GM12878 (cell line): Measurements from ENCODE around the gene PAX5. TPM values are rescaled to one million over a fixed set of nuclear protein-coding genes. Genes with fewer than 3 reads are reported as not detected.

Experiments used
- ASH2L ChIP-seq: fragments of 300-600, 200-600 bp; sonication (generic); IDR thresholded peaks from 2 replicates; pipeline ENCODE4 v1.6.1; 2017; ENCODE audit warnings: low read depth, mild to moderate bottlenecking, borderline replicate concordance
- BHLHE40 ChIP-seq, 2 experiments: fragments of 450-650 bp in 1 of 2; IDR thresholded peaks; 2 replicates each; pipeline ENCODE4 v1.6.1; 2011 to 2017; ENCODE audit warnings: low read depth in 2 of 2, borderline replicate concordance in 1 of 2, improper control_type of control experiment in 1 of 2, low read length in 1 of 2, mild to moderate bottlenecking in 1 of 2
- BMI1 ChIP-seq: fragments of 450-650 bp; IDR thresholded peaks from 2 replicates; pipeline ENCODE4 v1.6.1; 2016; ENCODE audit warnings: mild to moderate bottlenecking, moderate library complexity, borderline replicate concordance
- CHD4 ChIP-seq: fragments of 200-600 bp; sonication (generic); IDR thresholded peaks from 2 replicates; pipeline ENCODE4 v1.6.1; 2016; ENCODE audit warnings: mild to moderate bottlenecking
- CREM ChIP-seq: IDR thresholded peaks from 2 replicates; pipeline ENCODE4 v1.6.1; 2014; ENCODE audit warnings: antibody characterized with exemption, low read depth
- EED ChIP-seq: sonication (generic); IDR thresholded peaks from 2 replicates; pipeline ENCODE4 v1.6.1; 2016; ENCODE audit warnings: antibody characterized with exemption, low read depth
- FOS ChIP-seq: IDR thresholded peaks from 3 replicates; pipeline ENCODE4 v1.6.1; 2011; ENCODE audit warnings: borderline replicate concordance; ENCODE audit not compliant: insufficient read length; ENCODE audit errors: extremely low read depth
- FOXM1 ChIP-seq: IDR thresholded peaks from 2 replicates; pipeline ENCODE4 v1.6.1; 2012; ENCODE audit warnings: low read depth, mild to moderate bottlenecking, inconsistent platforms, low read length, moderate library complexity
- GATAD2B ChIP-seq: fragments of 450-650 bp; conservative IDR thresholded peaks from 2 replicates; pipeline ENCODE4 v1.6.1; 2017; ENCODE audit warnings: low read depth, mild to moderate bottlenecking, moderate library complexity
- KLF5 ChIP-seq: fragments of 450-650 bp; IDR thresholded peaks from 2 replicates; pipeline ENCODE4 v1.6.1; 2014; ENCODE audit warnings: mild to moderate bottlenecking; ENCODE audit not compliant: partially characterized antibody
- MEF2B ChIP-seq: fragments of 450-650 bp; IDR thresholded peaks from 2 replicates; pipeline ENCODE4 v1.6.1; 2018; ENCODE audit warnings: mild to moderate bottlenecking, moderate library complexity; ENCODE audit not compliant: partially characterized antibody, poor library complexity, severe bottlenecking
- MLLT1 ChIP-seq: fragments of 450-650 bp; IDR thresholded peaks from 2 replicates; pipeline ENCODE4 v1.6.1; 2016; ENCODE audit warnings: mild to moderate bottlenecking
- NRF1 ChIP-seq: conservative IDR thresholded peaks from 2 replicates; pipeline ENCODE4 v1.6.1; 2011; ENCODE audit warnings: mild to moderate bottlenecking, low read depth, low read length, improper control_type of control experiment
- PKNOX1 ChIP-seq: fragments of 450-650 bp; IDR thresholded peaks from 2 replicates; pipeline ENCODE4 v1.6.1; 2016; ENCODE audit warnings: mild to moderate bottlenecking
- PML ChIP-seq: IDR thresholded peaks from 2 replicates; pipeline ENCODE4 v1.6.1; 2012; ENCODE audit warnings: low read length, inconsistent platforms
- POLR2AphosphoS2 ChIP-seq: IDR thresholded peaks from 2 replicates; pipeline ENCODE4 v1.6.1; 2011; ENCODE audit warnings: low read depth, mild to moderate bottlenecking, low read length, improper control_type of control experiment, moderate library complexity
- POLR2AphosphoS5 ChIP-seq: IDR thresholded peaks from 2 replicates; pipeline ENCODE4 v1.6.1; 2011; ENCODE audit warnings: mild to moderate bottlenecking, low read length, inconsistent platforms
- RAD51 ChIP-seq: fragments of 450-650 bp; IDR thresholded peaks from 2 replicates; pipeline ENCODE4 v1.6.1; 2016; ENCODE audit warnings: moderate library complexity, mild to moderate bottlenecking, inconsistent platforms
- RBBP5 ChIP-seq: fragments of 200-600 bp; sonication (generic); conservative IDR thresholded peaks from 2 replicates; pipeline ENCODE4 v1.6.1; 2016
- RFX5 ChIP-seq: IDR thresholded peaks from 2 replicates; pipeline ENCODE4 v1.6.1; 2011; ENCODE audit warnings: low read depth, low read length, improper control_type of control experiment
- SIN3A ChIP-seq: IDR thresholded peaks from 2 replicates; pipeline ENCODE4 v1.6.1; 2012; ENCODE audit warnings: low read depth, low read length, improper control_type of control experiment
- SPI1 ChIP-seq: IDR thresholded peaks from 2 replicates; pipeline ENCODE4 v1.6.1; 2011; ENCODE audit warnings: low read depth, mild to moderate bottlenecking, low read length, moderate library complexity, borderline replicate concordance; ENCODE audit not compliant: insufficient read depth
- SUZ12 ChIP-seq: fragments of 200-600 bp; sonication (generic); IDR thresholded peaks from one replicate; pipeline ENCODE4 v1.6.1; 2018; ENCODE audit warnings: antibody characterized with exemption, mild to moderate bottlenecking; ENCODE audit not compliant: unreplicated experiment
- TCF12 ChIP-seq: IDR thresholded peaks from 2 replicates; pipeline ENCODE4 v1.6.1; 2011; ENCODE audit warnings: low read depth, mild to moderate bottlenecking, low read length
- USF2 ChIP-seq: IDR thresholded peaks from 2 replicates; pipeline ENCODE4 v1.6.1; 2011; ENCODE audit warnings: low read depth, low read length, improper control_type of control experiment, borderline replicate concordance
- ZNF274 ChIP-seq: IDR thresholded peaks from one replicate; pipeline ENCODE4 v1.8.0; 2011; ENCODE audit not compliant: insufficient read length, insufficient read depth
- polyA plus RNA-seq, 11 experiments: library from polyadenylated mRNA; depleted of rRNA in 4 of 11; unstranded in 6 of 11; stranded (reverse) in 5 of 11; fragments of >200 nt; fragmentation: Nextera tagmentation in 4 of 11; fragmentation: Illumina TruSeq in 1 of 11; extraction: Ambion mirVana in 4 of 11; extraction: Trizol in 1 of 11; gene quantifications; 1 replicate in 1 of 11; 2 replicates in 10 of 11; pipeline versions ENCODE4 v1.2.1 to v1.2.3, GENCODE V29; 2011 to 2016; ENCODE audit warnings: inconsistent platforms in 2 of 11, missing spikeins in 2 of 11, low read depth in 1 of 11
- total RNA-seq, 4 experiments: library from RNA; depleted of rRNA in 3 of 4; stranded (reverse); fragments of >200 nt in 3 of 4; fragmentation: Illumina TruSeq in 1 of 4; extraction: Trizol in 1 of 4; gene quantifications; 2 replicates each; pipeline versions ENCODE4 v1.2.1 to v1.2.3, GENCODE V29; 2013 to 2021
- TF ChIP-seq, protein P1 (sequence below): fragments of 450-650 bp; IDR thresholded peaks from 2 replicates; pipeline ENCODE4 v1.6.1; 2017; ENCODE audit warnings: borderline replicate concordance

Gene PAX5
- total and polyA plus RNA-seq, 10 of the 15 experiments (the other 5 are each of a cell fraction or from before 2014, with no cell fraction given) = 2.2 to 123 (median 31.9) TPM

DNA sequence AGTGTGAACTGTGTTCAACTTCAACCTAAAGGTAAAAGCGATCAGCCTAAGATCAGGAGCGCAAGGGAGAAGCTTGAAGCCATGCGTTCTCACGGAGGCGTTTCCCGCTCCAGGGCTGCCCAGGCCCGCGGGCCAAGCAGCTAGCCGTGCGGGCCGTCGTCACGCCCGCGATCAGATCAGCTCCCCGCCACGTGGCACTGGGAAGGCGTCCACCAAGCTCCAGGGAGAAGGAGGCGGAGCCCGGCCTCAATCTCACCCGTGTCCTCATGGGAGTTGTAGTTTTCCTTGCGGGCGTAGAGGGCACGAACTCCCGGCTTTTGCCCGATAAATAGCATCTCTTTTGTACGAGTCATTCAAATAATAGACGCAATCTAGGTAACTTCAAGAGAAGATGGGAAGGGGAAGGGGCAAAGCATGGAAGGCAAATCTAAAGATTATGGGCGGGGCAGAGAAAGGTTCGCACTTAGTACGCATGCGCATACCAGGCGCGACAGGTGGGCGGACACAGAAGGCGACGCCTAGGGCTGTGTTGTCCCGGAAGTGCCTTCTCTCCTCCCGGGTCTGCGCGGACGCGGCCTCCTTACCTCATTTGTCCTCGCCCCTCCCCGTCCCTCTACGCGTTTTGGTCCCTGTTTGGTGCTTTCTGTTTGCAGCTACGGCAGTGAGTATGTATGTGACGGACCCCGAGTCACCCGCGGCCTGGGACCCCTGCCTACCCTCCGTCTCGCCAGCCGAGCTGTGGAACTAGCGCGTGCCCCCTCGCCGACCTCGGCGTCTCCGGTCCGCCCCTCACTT is 45.5 kb upstream of the PAX5 start (continued):
- TF ChIP-seq GATAD2B (peak; percentile 70; the same call in 1 of the 2 replicates), POLR2AphosphoS5 (peak; percentile 93), TCF12 (0 out of 2 replicates have a peak, but pooled peaks have one; percentile 39), PML (peak; percentile 44; the same call in 1 of the 2 replicates), MLLT1 (0 out of 2 replicates have a peak, but pooled peaks have one; percentile 13), FOS (no peak), ZNF274 (no peak), BHLHE40 (IDR thresholded peaks at IDR 0.05; ENCODE audit: borderline replicate concordance in 1 of 2, low read depth in 2 of 2, low read length in 1 of 2) (peak in 1 of 2 experiments; percentile 51; a peak in 1 of 4 replicates), CREM (peak; percentile 77), SPI1 (no peak; the same call in 1 of the 2 replicates), BMI1 (no peak), PKNOX1 (peak; percentile 46; the same call in 1 of the 2 replicates), RAD51 (peak; percentile 71), ASH2L (peak; percentile 95), RFX5 (no peak), SIN3A (peak; percentile 87), FOXM1 (no peak), RBBP5 (0 out of 2 replicates have a peak, but pooled peaks have one; percentile 56), POLR2AphosphoS2 (peak; percentile 44; the same call in 1 of the 2 replicates), CHD4 (no peak), EED (peak; percentile 44; the same call in 1 of the 2 replicates), KLF5 (peak; percentile 67), USF2 (peak; percentile 43), NRF1 (peak; percentile 34; the same call in 1 of the 2 replicates), SUZ12 (no peak), MEF2B (no peak)
- TF ChIP-seq, protein P1, sequence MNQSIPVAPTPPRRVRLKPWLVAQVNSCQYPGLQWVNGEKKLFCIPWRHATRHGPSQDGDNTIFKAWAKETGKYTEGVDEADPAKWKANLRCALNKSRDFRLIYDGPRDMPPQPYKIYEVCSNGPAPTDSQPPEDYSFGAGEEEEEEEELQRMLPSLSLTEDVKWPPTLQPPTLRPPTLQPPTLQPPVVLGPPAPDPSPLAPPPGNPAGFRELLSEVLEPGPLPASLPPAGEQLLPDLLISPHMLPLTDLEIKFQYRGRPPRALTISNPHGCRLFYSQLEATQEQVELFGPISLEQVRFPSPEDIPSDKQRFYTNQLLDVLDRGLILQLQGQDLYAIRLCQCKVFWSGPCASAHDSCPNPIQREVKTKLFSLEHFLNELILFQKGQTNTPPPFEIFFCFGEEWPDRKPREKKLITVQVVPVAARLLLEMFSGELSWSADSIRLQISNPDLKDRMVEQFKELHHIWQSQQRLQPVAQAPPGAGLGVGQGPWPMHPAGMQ = no peak
